ENCODE measurements around the gene HEATR3.

Gene HEATR3

GRCh38 chr16:50096791-50097190 is 31.0 kb downstream of the HEATR3 start:
- TF ChIP-seq, protein P1, sequence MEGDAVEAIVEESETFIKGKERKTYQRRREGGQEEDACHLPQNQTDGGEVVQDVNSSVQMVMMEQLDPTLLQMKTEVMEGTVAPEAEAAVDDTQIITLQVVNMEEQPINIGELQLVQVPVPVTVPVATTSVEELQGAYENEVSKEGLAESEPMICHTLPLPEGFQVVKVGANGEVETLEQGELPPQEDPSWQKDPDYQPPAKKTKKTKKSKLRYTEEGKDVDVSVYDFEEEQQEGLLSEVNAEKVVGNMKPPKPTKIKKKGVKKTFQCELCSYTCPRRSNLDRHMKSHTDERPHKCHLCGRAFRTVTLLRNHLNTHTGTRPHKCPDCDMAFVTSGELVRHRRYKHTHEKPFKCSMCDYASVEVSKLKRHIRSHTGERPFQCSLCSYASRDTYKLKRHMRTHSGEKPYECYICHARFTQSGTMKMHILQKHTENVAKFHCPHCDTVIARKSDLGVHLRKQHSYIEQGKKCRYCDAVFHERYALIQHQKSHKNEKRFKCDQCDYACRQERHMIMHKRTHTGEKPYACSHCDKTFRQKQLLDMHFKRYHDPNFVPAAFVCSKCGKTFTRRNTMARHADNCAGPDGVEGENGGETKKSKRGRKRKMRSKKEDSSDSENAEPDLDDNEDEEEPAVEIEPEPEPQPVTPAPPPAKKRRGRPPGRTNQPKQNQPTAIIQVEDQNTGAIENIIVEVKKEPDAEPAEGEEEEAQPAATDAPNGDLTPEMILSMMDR (IDR thresholded peaks at IDR 0.05; ENCODE audit: low read length): no peak
- no peak for TF ChIP-seq EZH2 (IDR thresholded peaks at IDR 0.05; ENCODE audit: borderline replicate concordance, low read length)
- no peak overlapping the region for H3K27ac ChIP-seq (ENCODE audit: low read depth, low read length, poor library complexity, severe bottlenecking)
- no peak overlapping the region for H3K9ac ChIP-seq (ENCODE audit: low read length)
- no peaks in the 10 kb centered on the region for H3K4me1 ChIP-seq (ENCODE audit: insufficient read depth, low read length, severe bottlenecking)
- H4K20me1 ChIP-seq (ENCODE audit: insufficient read depth, low read length): no peaks in the 10 kb centered on the region
- H3K4me3 ChIP-seq (ENCODE audit: low read depth, low read length, poor library complexity, severe bottlenecking): no peak overlapping the region
- H3K79me2 ChIP-seq (ENCODE audit: insufficient read depth, low read length): no peaks in the 10 kb centered on the region
- H3K27me3 ChIP-seq (ENCODE audit: insufficient read depth, low read length): no peaks in the 10 kb centered on the region
- no peaks in the 10 kb centered on the region for H3F3A ChIP-seq (ENCODE audit: insufficient read depth, low read length)
- H3K36me3 ChIP-seq (ENCODE audit: insufficient read depth, low read length): peaks cover 52% of the 10 kb centered on the region
- no peak overlapping the region for H2AFZ ChIP-seq (ENCODE audit: low read length)
- H3K9me2 ChIP-seq (ENCODE audit: low read depth, low read length): no peaks in the 10 kb centered on the region
- no peaks in the 10 kb centered on the region for H3K9me3 ChIP-seq (ENCODE audit: low read length)
- H3K4me2 ChIP-seq (ENCODE audit: low read length): no peak overlapping the region

GRCh38 chr16:50099957-50100648 is 34.3 kb downstream of the HEATR3 start:
- H3K79me2 ChIP-seq (ENCODE audit: insufficient read depth, low read length): no peaks in the 10 kb centered on the region
- H4K20me1 ChIP-seq (ENCODE audit: insufficient read depth, low read length): no peaks in the 10 kb centered on the region

DNA sequence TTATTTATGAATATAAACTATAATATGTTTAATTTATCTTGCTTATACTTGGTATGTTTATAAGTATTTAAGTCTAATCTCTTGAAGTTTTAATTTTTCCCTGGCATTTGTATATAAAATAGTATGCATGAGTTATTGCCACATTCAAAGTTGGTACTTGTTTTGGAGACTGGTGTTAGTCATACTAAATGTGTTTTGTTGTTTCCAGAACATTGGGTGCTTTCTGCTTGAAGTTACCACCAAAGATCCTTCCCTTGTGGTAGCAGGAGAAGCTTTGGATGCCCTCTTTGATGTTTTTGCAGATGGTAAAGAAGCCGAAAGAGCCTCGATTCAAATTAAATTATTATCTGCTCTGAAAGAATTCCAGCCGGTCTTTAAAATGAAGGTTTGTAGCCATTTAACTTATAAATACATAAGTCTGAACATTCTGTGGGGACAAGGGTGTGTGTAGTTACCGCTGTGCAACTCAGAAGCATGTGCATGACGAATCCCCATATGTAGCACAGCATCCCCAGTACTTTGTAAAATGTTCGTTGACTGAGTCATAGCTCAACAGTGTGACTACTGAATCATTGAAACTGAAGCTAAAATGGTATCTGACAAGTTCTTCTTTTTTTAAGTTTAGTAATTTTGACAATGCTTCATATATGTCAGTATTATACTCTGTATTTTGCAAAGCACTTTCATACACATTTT is 36.4 kb downstream of the HEATR3 start:
- peaks cover 83% of the 10 kb centered on the region for H3K36me3 ChIP-seq (ENCODE audit: insufficient read depth, low read length)
- no peak overlapping the region for H3K4me2 ChIP-seq (ENCODE audit: low read length)
- no peaks in the 10 kb centered on the region for H3K9me3 ChIP-seq (ENCODE audit: low read length)
- H3K9ac ChIP-seq (ENCODE audit: low read length): no peak overlapping the region
- H2AFZ ChIP-seq (ENCODE audit: low read length): no peak overlapping the region
- H3K4me1 ChIP-seq (ENCODE audit: insufficient read depth, low read length, severe bottlenecking): no peaks in the 10 kb centered on the region
- no peaks in the 10 kb centered on the region for H3K27me3 ChIP-seq (ENCODE audit: insufficient read depth, low read length)
- TF ChIP-seq EZH2 (IDR thresholded peaks at IDR 0.05; ENCODE audit: borderline replicate concordance, low read length): no peak
- TF ChIP-seq, protein P1 (IDR thresholded peaks at IDR 0.05; ENCODE audit: low read length): no peak
- H3K9me2 ChIP-seq (ENCODE audit: low read depth, low read length): no peaks in the 10 kb centered on the region
- no peaks in the 10 kb centered on the region for H4K20me1 ChIP-seq (ENCODE audit: insufficient read depth, low read length)
- H3F3A ChIP-seq (ENCODE audit: insufficient read depth, low read length): no peaks in the 10 kb centered on the region
- H3K4me3 ChIP-seq (ENCODE audit: low read depth, low read length, poor library complexity, severe bottlenecking): no peak overlapping the region
- H3K79me2 ChIP-seq (ENCODE audit: insufficient read depth, low read length): no peaks in the 10 kb centered on the region
- H3K27ac ChIP-seq (ENCODE audit: low read depth, low read length, poor library complexity, severe bottlenecking): no peak overlapping the region

More at GRCh38 chr16:50099957-50100648, 34.3 kb downstream of the HEATR3 start:
- H3K4me3 ChIP-seq (ENCODE audit: low read depth, low read length, poor library complexity, severe bottlenecking): no peak overlapping the region
- H3K9ac ChIP-seq (ENCODE audit: low read length): no peak overlapping the region
- H3K27ac ChIP-seq (ENCODE audit: low read depth, low read length, poor library complexity, severe bottlenecking): no peak overlapping the region
- TF ChIP-seq, protein P1 (IDR thresholded peaks at IDR 0.05; ENCODE audit: low read length): no peak
- TF ChIP-seq EZH2 (IDR thresholded peaks at IDR 0.05; ENCODE audit: borderline replicate concordance, low read length): no peak
- H3K9me3 ChIP-seq (ENCODE audit: low read length): no peaks in the 10 kb centered on the region
- no peak overlapping the region for H3K4me2 ChIP-seq (ENCODE audit: low read length)
- H3K36me3 ChIP-seq (ENCODE audit: insufficient read depth, low read length): peaks cover 73% of the 10 kb centered on the region
- no peaks in the 10 kb centered on the region for H3K4me1 ChIP-seq (ENCODE audit: insufficient read depth, low read length, severe bottlenecking)
- no peaks in the 10 kb centered on the region for H3K27me3 ChIP-seq (ENCODE audit: insufficient read depth, low read length)
- H3F3A ChIP-seq (ENCODE audit: insufficient read depth, low read length): no peaks in the 10 kb centered on the region
- no peaks in the 10 kb centered on the region for H3K9me2 ChIP-seq (ENCODE audit: low read depth, low read length)
- no peak overlapping the region for H2AFZ ChIP-seq (ENCODE audit: low read length)
